Measurements from ENCODE around the gene OR4N5. TPM values are rescaled to one million over a fixed set of nuclear protein-coding genes. Genes with fewer than 3 reads are reported as not detected.
"Not testable (repeated sequence)": the region's sequence is repeated elsewhere in the genome, so short reads cannot be mapped to it uniquely, and the experiment has no call there.

The OR4N5 gene
- total RNA-seq, 1 experiment from 2014 or later = not detected

- H3K27me3 ChIP-seq (ENCODE audit: low read length) = no peaks in the 10 kb centered on the region
- DNase-seq = no peak
- no peaks in the 10 kb centered on the region for H4K20me1 ChIP-seq (ENCODE audit: insufficient read depth, low read depth, low read length)
- H3K4me2 ChIP-seq (ENCODE audit: low read depth, low read length, poor library complexity, severe bottlenecking) = no peak overlapping the region
- peaks cover 4% of the 10 kb centered on the region for H3K9me2 ChIP-seq (replicated peaks; ENCODE audit: insufficient read depth, low read length)
- H3K27ac ChIP-seq (ENCODE audit: low read length) = no peak overlapping the region
- no peaks in the 10 kb centered on the region for H3K4me1 ChIP-seq (ENCODE audit: low read length)
- no peak overlapping the region for H3K9ac ChIP-seq (ENCODE audit: low read length)
- H3K79me2 ChIP-seq (ENCODE audit: low read length) = no peaks in the 10 kb centered on the region
- H3K36me3 ChIP-seq (ENCODE audit: insufficient read depth, low read length) = no peaks in the 10 kb centered on the region
- H3K9me3 ChIP-seq (ENCODE audit: low read length) = no peaks in the 10 kb centered on the region
- no peak overlapping the region; the same call in 1 of the 2 replicates for H2AFZ ChIP-seq (ENCODE audit: low read length)
- no peak overlapping the region for H3K4me3 ChIP-seq (ENCODE audit: low read length)
Measured at GRCh38 chr14:20143911-20144310, 5.3 kb downstream of the OR4N5 start.

DNA sequence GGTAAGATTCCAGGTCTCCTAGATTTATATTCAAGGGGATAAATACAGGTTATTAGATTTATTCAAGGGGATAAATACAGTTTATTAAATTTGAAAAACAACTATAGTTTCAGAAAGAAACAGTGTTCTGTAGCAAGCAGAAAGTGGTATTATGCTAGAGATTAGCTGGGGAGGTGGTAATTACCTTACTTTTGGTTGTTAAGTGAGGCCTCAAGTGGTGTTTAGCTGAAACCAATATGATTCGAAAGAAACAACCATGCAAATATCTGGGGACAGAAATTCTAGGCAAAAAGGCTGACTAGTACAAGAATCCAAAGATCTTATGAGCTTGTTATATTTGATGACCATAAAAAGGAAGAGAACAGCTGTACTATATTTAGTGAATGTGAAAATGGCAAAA lies 6.2 kb downstream of the OR4N5 start:
- Histone ChIP-seq H3K27ac (ENCODE audit: low read length) (no peak overlapping the region), H4K20me1 (ENCODE audit: insufficient read depth, low read depth, low read length) (no peaks in the 10 kb centered on the region), H3K9me3 (ENCODE audit: low read length) (peaks cover 2% of the 10 kb centered on the region; the same call in 1 of the 2 replicates), H3K4me1 (ENCODE audit: low read length) (no peaks in the 10 kb centered on the region), H3K4me2 (ENCODE audit: low read depth, low read length, poor library complexity, severe bottlenecking) (no peak overlapping the region), H2AFZ (ENCODE audit: low read length) (no peak overlapping the region), H3K4me3 (ENCODE audit: low read length) (no peak overlapping the region), H3K9me2 (replicated peaks; ENCODE audit: insufficient read depth, low read length) (peaks cover 10% of the 10 kb centered on the region), H3K9ac (ENCODE audit: low read length) (no peak overlapping the region), H3K36me3 (ENCODE audit: insufficient read depth, low read length) (no peaks in the 10 kb centered on the region), H3K27me3 (ENCODE audit: low read length) (no peaks in the 10 kb centered on the region), H3K79me2 (ENCODE audit: low read length) (no peaks in the 10 kb centered on the region)
- no peak for DNase-seq

DNA sequence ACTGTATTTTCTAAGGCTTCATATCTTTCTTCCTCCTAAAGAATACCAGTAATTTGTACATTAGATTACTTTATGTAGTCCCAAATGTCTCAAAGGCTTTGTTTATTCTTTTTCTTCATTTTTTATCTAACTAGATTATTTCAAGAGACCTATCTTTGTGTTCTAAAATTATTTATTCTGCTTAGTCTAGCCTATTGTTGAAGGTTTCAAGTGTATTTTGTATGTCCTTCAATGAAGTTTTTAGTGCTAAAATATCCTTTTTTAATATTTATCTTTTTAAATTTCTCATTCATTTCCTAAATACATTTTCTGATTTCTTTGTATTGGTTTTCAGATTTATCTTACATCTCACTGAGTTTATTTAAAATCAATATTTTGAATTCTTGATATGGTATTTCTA lies 25.8 kb downstream of the OR4N5 start:
- no peak for DNase-seq
- Histone ChIP-seq H3K79me2 (ENCODE audit: low read length) (no peaks in the 10 kb centered on the region), H4K20me1 (ENCODE audit: insufficient read depth, low read depth, low read length) (no peaks in the 10 kb centered on the region), H3K9ac (ENCODE audit: low read length) (no peak overlapping the region), H3K27me3 (ENCODE audit: low read length) (no peaks in the 10 kb centered on the region), H3K4me2 (ENCODE audit: low read depth, low read length, poor library complexity, severe bottlenecking) (no peak overlapping the region), H3K27ac (ENCODE audit: low read length) (no peak overlapping the region), H3K36me3 (ENCODE audit: insufficient read depth, low read length) (0 out of 2 replicates have a peak, but pooled peaks cover 4% of the 10 kb centered on the region), H3K4me3 (ENCODE audit: low read length) (peak overlapping the region; percentile 6; the same call in 1 of the 2 replicates), H2AFZ (ENCODE audit: low read length) (no peak overlapping the region), H3K9me3 (ENCODE audit: low read length) (peaks cover 23% of the 10 kb centered on the region), H3K4me1 (ENCODE audit: low read length) (no peaks in the 10 kb centered on the region), H3K9me2 (replicated peaks; ENCODE audit: insufficient read depth, low read length) (0 out of 2 replicates have a peak, but pooled peaks cover 4% of the 10 kb centered on the region)

DNA sequence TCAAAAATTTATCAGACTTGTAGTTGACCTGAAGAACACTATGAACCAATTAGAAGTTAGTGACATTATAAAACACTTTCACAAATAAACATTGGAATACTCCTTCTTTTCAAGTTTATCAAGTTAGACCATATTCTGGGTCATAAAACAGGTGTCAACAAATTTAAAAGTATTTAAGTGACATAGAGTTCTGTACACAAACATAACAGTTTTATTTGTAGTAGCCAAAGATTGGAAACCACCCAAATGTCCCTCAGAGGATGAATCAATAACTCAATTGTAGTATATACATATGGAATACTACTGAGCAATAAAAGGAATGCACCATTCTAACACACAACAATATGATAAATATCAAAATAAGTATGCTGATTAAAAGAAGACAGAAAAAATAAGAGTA lies 28.5 kb downstream of the OR4N5 start:
- H3K79me2 ChIP-seq (ENCODE audit: low read length) = no peaks in the 10 kb centered on the region
- H3K4me3 ChIP-seq (ENCODE audit: low read length) = no peak overlapping the region
- 0 out of 2 replicates have a peak, but pooled peaks cover 4% of the 10 kb centered on the region for H3K36me3 ChIP-seq (ENCODE audit: insufficient read depth, low read length)
- H3K9me3 ChIP-seq (ENCODE audit: low read length) = peaks cover 23% of the 10 kb centered on the region
- no peaks in the 10 kb centered on the region for H3K9me2 ChIP-seq (replicated peaks; ENCODE audit: insufficient read depth, low read length)
- DNase-seq = no peak
- H3K27me3 ChIP-seq (ENCODE audit: low read length) = no peaks in the 10 kb centered on the region
- no peaks in the 10 kb centered on the region for H3K4me1 ChIP-seq (ENCODE audit: low read length)
- no peaks in the 10 kb centered on the region for H4K20me1 ChIP-seq (ENCODE audit: insufficient read depth, low read depth, low read length)
- no peak overlapping the region for H2AFZ ChIP-seq (ENCODE audit: low read length)
- no peak overlapping the region for H3K4me2 ChIP-seq (ENCODE audit: low read depth, low read length, poor library complexity, severe bottlenecking)
- H3K9ac ChIP-seq (ENCODE audit: low read length) = no peak overlapping the region
- no peak overlapping the region for H3K27ac ChIP-seq (ENCODE audit: low read length)

DNA sequence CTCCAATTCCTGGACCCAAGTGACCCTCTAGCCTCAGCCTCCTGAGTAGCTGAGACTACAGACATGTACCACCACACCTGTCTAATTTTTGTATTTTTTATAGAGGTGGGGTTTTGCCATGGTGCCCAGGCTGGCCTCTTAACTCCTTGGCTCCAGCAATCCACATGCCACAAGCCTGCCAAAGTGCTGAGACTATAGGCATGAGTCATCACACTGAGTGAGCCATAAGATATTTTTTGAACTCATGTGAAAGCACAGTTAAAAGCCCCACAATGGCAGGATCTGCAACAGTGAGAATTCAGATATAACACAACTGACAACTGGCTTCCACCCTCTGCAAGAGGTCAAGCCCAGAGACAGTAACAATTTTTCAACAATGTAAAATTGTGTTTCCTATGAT lies 31.2 kb downstream of the OR4N5 start:
- not testable (repeated sequence) for H3K4me3 ChIP-seq (ENCODE audit: low read length); H3K9me2 ChIP-seq (replicated peaks; ENCODE audit: insufficient read depth, low read length); H3K9ac ChIP-seq (ENCODE audit: low read length); H3K79me2 ChIP-seq (ENCODE audit: low read length); H3K4me1 ChIP-seq (ENCODE audit: low read length); H3K27ac ChIP-seq (ENCODE audit: low read length); H3K27me3 ChIP-seq (ENCODE audit: low read length); H4K20me1 ChIP-seq (ENCODE audit: insufficient read depth, low read depth, low read length); DNase-seq; H2AFZ ChIP-seq (ENCODE audit: low read length); H3K36me3 ChIP-seq (ENCODE audit: insufficient read depth, low read length); H3K4me2 ChIP-seq (ENCODE audit: low read depth, low read length, poor library complexity, severe bottlenecking)
- peaks cover 13% of the 10 kb centered on the region for H3K9me3 ChIP-seq (ENCODE audit: low read length)

- DNase-seq = not testable (repeated sequence)
Measured at GRCh38 chr14:20174205-20174604, 35.6 kb downstream of the OR4N5 start.

DNA sequence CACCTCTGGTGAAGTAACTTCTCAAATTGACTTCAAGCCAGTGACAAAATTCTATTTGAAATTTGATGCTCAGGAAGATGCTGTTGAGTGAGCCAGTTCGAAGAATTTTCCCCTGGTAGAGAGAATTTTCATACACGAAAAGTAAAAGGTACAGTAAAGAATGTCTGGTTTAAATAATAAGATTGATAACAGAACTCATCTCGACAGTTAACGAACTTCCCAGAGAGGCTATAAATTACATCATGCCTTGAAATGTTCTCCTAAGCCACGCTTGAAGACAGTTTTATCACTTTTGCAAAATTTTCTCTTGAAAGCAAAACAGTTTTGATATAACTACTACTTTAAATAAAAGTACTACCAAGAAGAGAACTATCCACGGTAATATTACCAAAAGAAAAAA lies 37.7 kb downstream of the OR4N5 start:
- no peak for DNase-seq
- H4K20me1 ChIP-seq (ENCODE audit: insufficient read depth, low read depth, low read length) = no peaks in the 10 kb centered on the region
- H3K27me3 ChIP-seq (ENCODE audit: low read length) = no peaks in the 10 kb centered on the region
- no peaks in the 10 kb centered on the region for H3K36me3 ChIP-seq (ENCODE audit: insufficient read depth, low read length)
- H3K9me2 ChIP-seq (replicated peaks; ENCODE audit: insufficient read depth, low read length) = no peaks in the 10 kb centered on the region
- H3K9ac ChIP-seq (ENCODE audit: low read length) = no peak overlapping the region
- H3K79me2 ChIP-seq (ENCODE audit: low read length) = no peaks in the 10 kb centered on the region
- no peak overlapping the region for H2AFZ ChIP-seq (ENCODE audit: low read length)
- H3K27ac ChIP-seq (ENCODE audit: low read length) = no peak overlapping the region
- no peaks in the 10 kb centered on the region for H3K4me1 ChIP-seq (ENCODE audit: low read length)
- H3K4me2 ChIP-seq (ENCODE audit: low read depth, low read length, poor library complexity, severe bottlenecking) = no peak overlapping the region
- no peak overlapping the region for H3K4me3 ChIP-seq (ENCODE audit: low read length)
- no peaks in the 10 kb centered on the region for H3K9me3 ChIP-seq (ENCODE audit: low read length)

More at GRCh38 chr14:20174205-20174604, 35.6 kb downstream of the OR4N5 start:
- H3K4me2 ChIP-seq (ENCODE audit: low read depth, low read length, poor library complexity, severe bottlenecking); H3K9me3 ChIP-seq (ENCODE audit: low read length); H3K27ac ChIP-seq (ENCODE audit: low read length); H3K9ac ChIP-seq (ENCODE audit: low read length); H3K36me3 ChIP-seq (ENCODE audit: insufficient read depth, low read length); H2AFZ ChIP-seq (ENCODE audit: low read length); H3K4me3 ChIP-seq (ENCODE audit: low read length); H3K27me3 ChIP-seq (ENCODE audit: low read length); H3K79me2 ChIP-seq (ENCODE audit: low read length); H3K4me1 ChIP-seq (ENCODE audit: low read length); H3K9me2 ChIP-seq (replicated peaks; ENCODE audit: insufficient read depth, low read length); H4K20me1 ChIP-seq (ENCODE audit: insufficient read depth, low read depth, low read length): not testable (repeated sequence)

DNA sequence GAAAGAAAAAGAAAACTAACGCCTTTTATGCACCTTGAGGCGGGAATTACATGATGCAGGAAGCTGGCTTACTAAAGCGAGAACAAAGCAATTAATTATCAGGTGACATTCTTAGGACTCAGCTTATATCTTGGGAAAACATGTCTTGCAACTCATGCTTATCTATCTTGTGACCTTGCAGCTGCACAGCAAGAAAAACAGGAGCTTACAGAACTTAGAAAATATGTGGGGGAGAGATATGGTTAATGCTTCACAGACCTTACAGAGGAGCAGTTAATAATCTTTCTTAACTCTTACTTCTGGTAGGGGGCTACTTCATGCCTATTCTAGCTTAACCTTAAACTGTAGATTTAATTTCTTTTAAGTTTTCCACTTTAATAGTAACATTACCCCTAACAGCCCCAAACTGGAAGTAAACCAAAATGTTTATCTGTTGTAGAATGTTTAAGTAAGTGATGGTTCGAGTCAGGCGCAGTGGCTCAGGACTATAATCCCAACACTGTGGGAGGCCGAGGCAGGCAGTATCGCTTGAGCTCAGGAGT lies 38.9 kb downstream of the OR4N5 start:
- Histone ChIP-seq H3K4me1 (ENCODE audit: low read length) (no peaks in the 10 kb centered on the region), H3K4me3 (ENCODE audit: low read length) (no peak overlapping the region), H4K20me1 (ENCODE audit: insufficient read depth, low read depth, low read length) (no peaks in the 10 kb centered on the region), H3K27ac (ENCODE audit: low read length) (no peak overlapping the region), H3K27me3 (ENCODE audit: low read length) (no peaks in the 10 kb centered on the region), H3K9ac (ENCODE audit: low read length) (no peak overlapping the region), H3K9me3 (ENCODE audit: low read length) (no peaks in the 10 kb centered on the region), H3K4me2 (ENCODE audit: low read depth, low read length, poor library complexity, severe bottlenecking) (no peak overlapping the region), H3K36me3 (ENCODE audit: insufficient read depth, low read length) (no peaks in the 10 kb centered on the region), H3K79me2 (ENCODE audit: low read length) (no peaks in the 10 kb centered on the region), H3K9me2 (replicated peaks; ENCODE audit: insufficient read depth, low read length) (no peaks in the 10 kb centered on the region), H2AFZ (ENCODE audit: low read length) (no peak overlapping the region)
- no peak for DNase-seq

DNA sequence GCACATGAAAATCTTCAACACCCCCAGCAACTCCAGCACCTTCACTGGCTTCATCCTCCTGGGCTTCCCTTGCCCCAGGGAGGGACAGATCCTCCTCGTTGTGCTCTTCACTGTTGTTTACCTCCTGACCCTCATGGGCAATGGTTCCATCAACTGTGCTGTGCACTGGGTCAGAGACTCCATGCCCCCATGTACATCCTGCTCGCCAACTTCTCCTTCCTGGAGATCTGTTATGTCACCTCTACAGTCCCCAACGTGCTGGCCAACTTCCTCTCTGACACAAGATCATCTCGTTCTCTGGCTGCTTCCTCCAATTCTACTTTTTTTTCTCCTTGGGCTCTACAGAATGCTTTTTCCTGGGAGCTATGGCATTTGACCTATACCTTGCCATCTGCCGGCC lies 40.6 kb downstream of the OR4N5 start:
- no peak overlapping the region for H3K4me3 ChIP-seq (ENCODE audit: low read length)

More for the DNA sequence above, 40.6 kb downstream of the OR4N5 start:
- Histone ChIP-seq H3K9me2 (replicated peaks; ENCODE audit: insufficient read depth, low read length) (no peaks in the 10 kb centered on the region), H3K27me3 (ENCODE audit: low read length) (no peaks in the 10 kb centered on the region), H3K27ac (ENCODE audit: low read length) (no peak overlapping the region), H3K4me2 (ENCODE audit: low read depth, low read length, poor library complexity, severe bottlenecking) (no peak overlapping the region), H2AFZ (ENCODE audit: low read length) (no peak overlapping the region), H3K9ac (ENCODE audit: low read length) (no peak overlapping the region), H3K36me3 (ENCODE audit: insufficient read depth, low read length) (no peaks in the 10 kb centered on the region), H3K9me3 (ENCODE audit: low read length) (no peaks in the 10 kb centered on the region), H3K79me2 (ENCODE audit: low read length) (no peaks in the 10 kb centered on the region), H4K20me1 (ENCODE audit: insufficient read depth, low read depth, low read length) (no peaks in the 10 kb centered on the region), H3K4me1 (ENCODE audit: low read length) (no peaks in the 10 kb centered on the region)
- no peak for DNase-seq

All from Karpas-422 (cell line).